ENCODE measurements around the gene HMCN1. TPM values are rescaled to one million over a fixed set of nuclear protein-coding genes. Genes with fewer than 3 reads are reported as not detected.

Gene HMCN1
- total RNA-seq, 6 donors from 2014 or later, result 15.7 to 43.3 (median 27.2) TPM

GRCh38 chr1:186027621-186028020, 293.4 kb downstream of the HMCN1 start:
- DNase-seq (no peak), ATAC-seq (ENCODE audit: low FRiP score in 2 of 2) (no peak)
- no peak overlapping the region for H3K27ac ChIP-seq
- no peaks in the 10 kb centered on the region for H3K27me3 ChIP-seq
- H3K9me3 ChIP-seq, result peaks cover 0 to 8% (median 2%) of the 10 kb centered on the region in 4 donors
- TF ChIP-seq POLR2AphosphoS5 (IDR thresholded peaks at IDR 0.05) (no peak), EP300 (IDR thresholded peaks at IDR 0.05) (no peak), POLR2A (IDR thresholded peaks at IDR 0.05) (no peak)
- no peaks in the 10 kb centered on the region for H3K36me3 ChIP-seq
- H3K4me3 ChIP-seq, result no peak overlapping the region
- H3K4me1 ChIP-seq, result no peaks in the 10 kb centered on the region
- WGBS, 2 donors, result 42 to 47% methylated on average over 3 of the region's 3 CpGs

DNA sequence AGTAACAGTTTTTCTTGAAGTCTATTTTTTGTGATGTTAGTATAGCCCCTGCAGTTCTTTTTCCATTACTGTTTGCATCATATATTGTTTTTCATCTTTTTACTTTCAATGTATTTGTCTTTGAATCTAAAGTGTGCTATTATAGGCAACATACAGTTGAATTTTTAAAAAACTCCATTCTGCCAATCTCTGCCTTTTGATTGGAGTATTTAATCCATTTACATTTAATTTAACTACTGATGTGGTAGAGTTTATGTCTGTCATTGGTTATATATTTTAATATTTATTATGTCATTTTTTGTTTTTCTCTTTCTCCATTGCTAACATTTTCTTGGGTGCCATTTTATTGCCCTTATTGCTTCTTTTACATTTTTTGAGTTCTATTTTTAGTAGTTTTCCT, 296.3 kb downstream of the HMCN1 start:
- no peaks in the 10 kb centered on the region for H3K36me3 ChIP-seq
- DNase-seq (no peak), ATAC-seq (ENCODE audit: low FRiP score in 2 of 2) (no peak)
- no peaks in the 10 kb centered on the region for H3K27me3 ChIP-seq
- peaks cover 0 to 5% (median 3%) of the 10 kb centered on the region in 4 donors for H3K4me1 ChIP-seq
- TF ChIP-seq POLR2A (IDR thresholded peaks at IDR 0.05) (no peak), EP300 (IDR thresholded peaks at IDR 0.05) (no peak), POLR2AphosphoS5 (IDR thresholded peaks at IDR 0.05) (no peak)
- TF ChIP-seq, protein P1, sequence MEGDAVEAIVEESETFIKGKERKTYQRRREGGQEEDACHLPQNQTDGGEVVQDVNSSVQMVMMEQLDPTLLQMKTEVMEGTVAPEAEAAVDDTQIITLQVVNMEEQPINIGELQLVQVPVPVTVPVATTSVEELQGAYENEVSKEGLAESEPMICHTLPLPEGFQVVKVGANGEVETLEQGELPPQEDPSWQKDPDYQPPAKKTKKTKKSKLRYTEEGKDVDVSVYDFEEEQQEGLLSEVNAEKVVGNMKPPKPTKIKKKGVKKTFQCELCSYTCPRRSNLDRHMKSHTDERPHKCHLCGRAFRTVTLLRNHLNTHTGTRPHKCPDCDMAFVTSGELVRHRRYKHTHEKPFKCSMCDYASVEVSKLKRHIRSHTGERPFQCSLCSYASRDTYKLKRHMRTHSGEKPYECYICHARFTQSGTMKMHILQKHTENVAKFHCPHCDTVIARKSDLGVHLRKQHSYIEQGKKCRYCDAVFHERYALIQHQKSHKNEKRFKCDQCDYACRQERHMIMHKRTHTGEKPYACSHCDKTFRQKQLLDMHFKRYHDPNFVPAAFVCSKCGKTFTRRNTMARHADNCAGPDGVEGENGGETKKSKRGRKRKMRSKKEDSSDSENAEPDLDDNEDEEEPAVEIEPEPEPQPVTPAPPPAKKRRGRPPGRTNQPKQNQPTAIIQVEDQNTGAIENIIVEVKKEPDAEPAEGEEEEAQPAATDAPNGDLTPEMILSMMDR (IDR thresholded peaks at IDR 0.05), result no peak
- H3K27ac ChIP-seq, result no peak overlapping the region
- H3K4me3 ChIP-seq, result no peak overlapping the region
- H3K9me3 ChIP-seq, result peaks cover 0 to 8% (median 2%) of the 10 kb centered on the region in 4 donors

- DNase-seq (no peak), ATAC-seq (ENCODE audit: low FRiP score in 2 of 2) (no peak)
- H3K27me3 ChIP-seq, result no peaks in the 10 kb centered on the region
- TF ChIP-seq EP300 (IDR thresholded peaks at IDR 0.05), result no peak
- TF ChIP-seq POLR2A (IDR thresholded peaks at IDR 0.05), result no peak
- no peak for TF ChIP-seq POLR2AphosphoS5 (IDR thresholded peaks at IDR 0.05)
- TF ChIP-seq, protein P1 (IDR thresholded peaks at IDR 0.05), result no peak
- H3K36me3 ChIP-seq, result no peaks in the 10 kb centered on the region
- H3K4me3 ChIP-seq, result no peak overlapping the region
- peaks cover 0 to 8% (median 2%) of the 10 kb centered on the region in 4 donors for H3K9me3 ChIP-seq
- WGBS, 2 donors, result 19 to 30% methylated on average over 2 of the region's 2 CpGs
- H3K4me1 ChIP-seq, result peaks cover 0 to 5% (median 3%) of the 10 kb centered on the region in 4 donors
- H3K27ac ChIP-seq, result peak overlapping the region in 1 of 4 donors; percentile 7
Measured at GRCh38 chr1:186033847-186034271, 299.7 kb downstream of the HMCN1 start.

DNA sequence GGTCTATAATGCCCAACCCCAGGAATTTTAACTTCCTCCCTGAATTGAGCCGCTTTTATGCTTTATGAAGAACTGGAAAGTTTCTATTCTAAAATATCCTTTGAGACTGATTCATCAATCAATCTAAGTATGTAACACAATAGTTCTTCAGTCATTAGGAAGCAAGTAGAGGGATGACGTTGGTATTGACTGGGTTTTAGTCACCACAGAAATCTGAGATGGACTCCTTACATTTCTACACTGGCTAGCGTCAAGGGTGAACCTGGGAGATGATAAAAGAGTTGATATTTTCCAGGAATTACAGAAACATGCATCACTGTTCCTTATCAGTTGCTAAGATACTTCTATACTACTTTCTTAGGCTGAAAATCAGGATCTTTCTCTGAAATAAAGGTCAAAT, 308.0 kb downstream of the HMCN1 start:
- Histone ChIP-seq H3K4me1 (no peaks in the 10 kb centered on the region), H3K4me3 (no peak overlapping the region), H3K9me3 (no peaks in the 10 kb centered on the region), H3K27ac (no peak overlapping the region), H3K27me3 (no peaks in the 10 kb centered on the region), H3K36me3 (peaks cover 0 to 7% (median 0%) of the 10 kb centered on the region in 4 donors)
- TF ChIP-seq EP300 (IDR thresholded peaks at IDR 0.05) (no peak), POLR2A (IDR thresholded peaks at IDR 0.05) (no peak), POLR2AphosphoS5 (IDR thresholded peaks at IDR 0.05) (no peak)
- TF ChIP-seq, protein P1 (IDR thresholded peaks at IDR 0.05), result no peak
- ATAC-seq (ENCODE audit: low FRiP score in 2 of 2), result no peak
- DNase-seq, result no peak
- 92% methylated on average over 3 of the region's 3 CpGs for WGBS, 2 donors

DNA sequence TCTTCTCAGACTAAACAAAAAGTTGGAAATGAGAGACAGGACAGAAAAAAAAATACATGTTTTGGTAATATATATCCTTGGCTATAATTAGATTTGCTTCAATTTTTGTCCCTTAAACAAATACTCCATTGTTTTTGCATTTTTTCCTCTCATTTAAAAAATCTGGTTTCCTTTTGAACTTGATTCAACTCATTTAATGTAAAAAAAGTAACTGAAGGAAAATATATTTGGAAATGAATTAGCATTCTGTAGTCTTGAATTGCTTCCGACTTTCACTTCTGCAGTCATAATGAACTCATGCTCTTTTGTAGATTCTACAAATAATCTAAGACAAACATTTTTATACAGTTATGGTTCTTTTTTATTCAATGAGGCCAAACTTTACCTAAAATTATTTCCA, 309.1 kb downstream of the HMCN1 start:
- DNase-seq (no peak), ATAC-seq (ENCODE audit: low FRiP score in 2 of 2) (no peak)
- H3K9me3 ChIP-seq, result no peaks in the 10 kb centered on the region
- H3K4me3 ChIP-seq, result no peak overlapping the region
- peaks cover 0 to 7% (median 0%) of the 10 kb centered on the region in 4 donors for H3K36me3 ChIP-seq
- TF ChIP-seq, protein P1 (IDR thresholded peaks at IDR 0.05), result no peak
- TF ChIP-seq EP300 (IDR thresholded peaks at IDR 0.05) (no peak), POLR2A (IDR thresholded peaks at IDR 0.05) (no peak), POLR2AphosphoS5 (IDR thresholded peaks at IDR 0.05) (no peak)
- WGBS, 2 donors, result 74 to 82% methylated on average over 1 of the region's 1 CpG
- H3K27me3 ChIP-seq, result no peaks in the 10 kb centered on the region
- H3K4me1 ChIP-seq, result no peaks in the 10 kb centered on the region
- no peak overlapping the region for H3K27ac ChIP-seq

Measured in upper lobe of left lung (tissue), 6 donors.